ENCODE results near the gene HSPG2.
"Not testable (repeated sequence)": the region's sequence is repeated elsewhere in the genome, so short reads cannot be mapped to it uniquely, and the experiment has no call there.

DNA sequence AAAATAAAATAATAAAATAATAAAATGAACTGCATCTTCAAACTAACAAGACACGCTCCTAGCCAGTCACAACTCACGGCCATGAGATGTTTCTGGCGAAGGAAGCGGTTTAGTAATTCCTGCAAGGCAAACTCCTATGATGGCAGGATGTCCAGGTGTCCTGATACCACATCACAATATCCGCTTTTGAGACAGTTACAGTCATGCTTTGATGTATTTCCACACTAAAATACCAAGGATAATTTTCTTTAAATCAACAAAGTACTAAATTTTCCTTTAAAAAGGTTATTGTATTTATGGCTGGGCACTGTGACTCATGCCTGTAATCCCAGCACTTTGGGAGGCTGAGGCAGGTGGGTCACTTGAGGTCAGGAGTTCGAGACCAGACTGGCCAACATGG, 30.1 kb upstream of the HSPG2 start:
- not testable (repeated sequence) for TF ChIP-seq CTCF (conservative IDR thresholded peaks at IDR 0.05; ENCODE audit: low read depth, low read length); EZH2 (IDR thresholded peaks at IDR 0.05; ENCODE audit: low read length, unreplicated experiment)

All from PC-3 (cell line).